NCI-H774 (cell line): ENCODE results near the gene CMPK1.
"Not testable (repeated sequence)": the region's sequence is repeated elsewhere in the genome, so short reads cannot be mapped to it uniquely, and the experiment has no call there.

Source experiments
- DNase-seq: peaks from one replicate; lab custom pipeline; 2025; lab: John Stamatoyannopoulos, UW

CMPK1 gene, protein sequence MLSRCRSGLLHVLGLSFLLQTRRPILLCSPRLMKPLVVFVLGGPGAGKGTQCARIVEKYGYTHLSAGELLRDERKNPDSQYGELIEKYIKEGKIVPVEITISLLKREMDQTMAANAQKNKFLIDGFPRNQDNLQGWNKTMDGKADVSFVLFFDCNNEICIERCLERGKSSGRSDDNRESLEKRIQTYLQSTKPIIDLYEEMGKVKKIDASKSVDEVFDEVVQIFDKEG

DNA sequence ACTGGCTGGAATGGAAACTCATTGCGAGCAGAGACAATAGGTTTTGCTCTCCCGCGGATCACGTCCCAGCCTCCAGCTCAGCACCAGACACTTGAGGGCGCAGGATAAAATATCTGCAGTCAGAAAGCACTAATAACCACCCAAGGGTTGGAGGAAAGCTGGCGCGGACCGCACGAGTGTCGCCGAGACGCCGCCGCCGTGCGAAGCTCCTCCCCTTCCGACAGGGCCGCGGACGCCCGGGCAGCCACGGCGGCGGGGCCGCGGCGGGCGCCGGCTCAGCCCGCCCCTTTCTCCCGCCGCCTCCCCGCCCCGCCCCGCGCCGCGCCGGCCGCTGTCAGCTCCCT, at the start of gene CMPK1:
TSS of gene CMPK1 (plus strand) at position 213 of the 344 bp plus-strand sequence. CDS start 156 bp downstream, outside the sequence.
- peak; percentile 84 for DNase-seq

DNA sequence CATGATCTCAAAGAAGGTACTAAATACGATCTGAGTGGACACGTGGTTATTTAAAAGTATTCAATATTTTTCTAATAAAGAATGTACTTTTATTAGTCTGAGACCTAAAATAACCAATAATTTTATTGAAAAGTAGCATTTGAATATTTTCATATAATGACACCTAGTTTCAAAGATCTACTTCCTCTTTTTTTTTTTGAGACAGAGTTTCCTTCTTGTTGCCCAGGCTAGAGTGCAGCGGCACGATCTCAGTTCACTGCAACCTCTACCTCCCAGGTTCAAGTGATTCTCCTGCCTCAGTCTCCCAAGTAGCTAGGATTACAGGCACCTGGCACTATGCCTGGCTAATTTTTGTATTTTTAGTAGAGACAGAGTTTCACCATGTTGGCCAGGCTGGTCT, 45.5 kb upstream of the CMPK1 start:
- not testable (repeated sequence) for DNase-seq

DNA sequence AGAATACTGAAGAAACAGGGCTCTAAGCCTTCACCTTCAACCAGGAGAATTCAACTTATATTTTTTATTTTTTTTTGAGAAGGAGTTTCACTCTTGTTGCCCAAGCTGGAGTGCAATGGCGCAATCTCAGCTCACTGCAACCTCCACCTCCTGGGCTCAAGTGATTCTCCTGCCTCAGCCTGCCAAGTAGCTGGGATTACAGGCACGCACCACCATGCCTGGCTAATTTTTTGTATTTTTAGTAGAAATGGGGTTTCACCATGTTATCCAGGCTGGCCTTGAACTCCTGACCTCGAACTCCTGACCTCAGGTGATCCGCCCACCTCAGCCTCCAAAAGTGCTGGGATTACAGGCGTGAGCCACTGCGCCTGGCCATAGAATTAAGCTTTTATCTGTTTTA, 38.7 kb upstream of the CMPK1 start:
- DNase-seq = not testable (repeated sequence)

DNA sequence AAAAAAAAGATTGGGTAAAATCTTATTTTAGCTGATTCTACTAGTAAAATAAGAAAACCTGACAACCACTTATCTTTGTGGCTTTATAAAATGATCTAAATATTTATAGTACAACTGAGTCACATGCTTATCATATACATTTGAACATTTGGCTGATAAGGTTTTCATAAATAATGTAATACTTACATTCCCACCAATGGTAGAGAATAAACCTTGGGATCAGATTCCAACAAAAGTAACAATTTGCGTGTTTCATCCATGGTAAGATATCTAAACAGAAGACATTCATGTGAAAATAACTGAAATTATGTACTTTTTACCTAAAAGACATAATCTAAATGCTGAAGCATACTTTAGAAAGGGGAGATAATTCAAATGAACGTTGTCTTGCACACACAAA, 38.0 kb upstream of the CMPK1 start:
- no peak for DNase-seq

DNA sequence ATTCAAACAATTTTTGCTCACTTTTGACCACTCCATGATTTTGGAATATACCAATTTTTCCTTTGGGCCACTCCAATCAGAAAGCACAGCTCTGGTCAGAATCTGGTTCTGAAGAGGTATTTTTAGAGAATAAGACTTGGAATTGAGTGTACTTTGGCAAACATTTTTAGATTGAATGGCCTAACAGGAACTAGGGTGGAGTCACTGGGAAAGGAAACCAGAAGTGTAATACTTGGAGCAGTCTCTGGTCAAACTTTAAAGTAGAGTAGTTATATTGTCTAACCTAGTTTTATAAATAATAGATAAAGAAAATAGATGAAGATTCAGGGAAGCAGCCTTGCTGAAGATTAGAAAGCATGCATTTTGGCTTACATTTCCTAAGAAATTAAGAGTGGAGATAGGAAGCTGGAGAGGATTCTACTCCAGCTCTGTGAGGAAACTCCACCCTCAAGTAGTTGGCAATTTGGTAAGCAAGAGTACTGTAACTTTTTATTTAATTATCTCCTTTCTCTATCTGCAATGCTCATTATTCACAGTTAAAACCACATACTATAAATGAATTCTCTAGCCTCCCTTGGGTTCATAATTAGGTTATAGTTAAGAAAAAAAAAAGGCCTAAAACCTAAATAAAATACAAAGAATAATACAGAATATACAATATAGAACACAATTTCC, 35.4 kb upstream of the CMPK1 start:
- no peak for DNase-seq

DNA sequence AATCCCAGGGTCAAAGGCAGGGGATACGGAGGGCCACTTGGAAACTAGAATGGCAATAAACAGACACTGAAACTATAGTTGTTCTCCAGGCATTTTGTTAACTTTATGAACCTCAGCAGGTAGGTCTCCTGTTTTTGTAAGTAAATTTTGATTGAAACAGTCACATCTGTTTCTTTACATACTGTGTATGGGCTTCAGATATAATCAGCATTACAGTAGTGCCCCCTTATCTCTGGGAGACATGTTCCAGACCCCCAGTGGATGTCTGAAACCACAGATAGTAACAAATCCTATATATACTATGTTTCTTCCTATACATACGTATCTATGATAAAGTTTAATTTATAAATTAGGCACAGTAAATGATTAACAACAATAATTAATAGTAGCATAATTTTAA, 31.1 kb upstream of the CMPK1 start:
- no peak for DNase-seq

DNA sequence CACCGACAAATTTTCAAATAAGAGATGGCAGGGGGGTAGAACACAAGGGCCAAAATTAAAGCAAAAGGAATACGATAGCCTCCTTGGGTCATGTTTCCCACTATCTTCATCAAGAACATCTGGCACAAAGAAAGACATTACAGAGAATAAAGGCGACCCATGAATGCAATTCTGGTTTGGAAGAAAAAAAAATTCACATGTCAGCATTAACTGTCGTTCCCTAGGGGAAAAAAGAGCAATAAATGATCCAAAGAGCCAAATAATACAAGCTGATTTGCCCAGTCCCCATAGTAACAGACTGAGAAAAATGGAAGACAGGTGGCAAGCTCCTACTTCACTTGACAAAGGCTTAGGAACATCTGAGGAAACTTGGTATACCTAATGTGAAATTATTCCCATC, 24.2 kb upstream of the CMPK1 start:
- no peak for DNase-seq

DNA sequence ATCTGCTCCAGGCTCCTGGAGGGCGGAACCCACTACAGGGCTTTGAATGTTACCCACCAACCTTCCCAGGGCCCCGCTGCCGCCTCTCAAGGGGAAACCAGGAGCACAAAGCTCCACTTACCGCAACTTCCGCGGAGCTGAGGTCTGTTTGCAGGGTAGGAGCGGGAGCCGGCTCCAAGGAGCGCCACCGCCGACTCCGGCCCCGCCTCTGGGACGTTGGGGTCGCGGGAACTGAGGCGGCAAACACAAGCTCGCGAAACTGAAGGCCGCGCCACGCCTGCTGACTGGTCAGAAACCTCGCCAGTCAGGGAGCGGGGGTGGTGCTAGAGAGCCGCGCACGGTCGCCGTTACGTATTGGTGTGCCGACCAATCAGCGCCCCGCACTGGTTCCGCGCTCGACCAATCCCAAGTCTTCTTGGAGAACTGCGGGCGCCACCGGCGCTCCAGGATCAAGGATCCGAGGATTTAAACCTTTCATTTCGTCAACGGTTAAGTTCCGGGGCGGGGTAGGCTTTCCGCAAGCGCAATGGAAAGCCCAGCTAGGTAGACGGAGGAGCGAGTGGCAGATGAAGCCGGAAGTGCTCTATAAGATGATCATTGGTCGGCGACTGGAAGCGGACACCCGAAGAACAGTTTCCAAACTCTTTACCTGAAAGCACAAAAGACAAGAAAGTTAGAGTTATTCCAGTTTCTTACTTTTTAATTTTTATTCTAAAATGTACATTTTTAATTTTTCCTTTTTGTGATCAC, 19.5 kb upstream of the CMPK1 start, which contains the start of gene STIL:
TSS of gene STIL (minus strand) at position 233 of the 750 bp plus-strand sequence. CDS start 3,828 bp downstream, outside the sequence.
- DNase-seq = peak; percentile 100

DNA sequence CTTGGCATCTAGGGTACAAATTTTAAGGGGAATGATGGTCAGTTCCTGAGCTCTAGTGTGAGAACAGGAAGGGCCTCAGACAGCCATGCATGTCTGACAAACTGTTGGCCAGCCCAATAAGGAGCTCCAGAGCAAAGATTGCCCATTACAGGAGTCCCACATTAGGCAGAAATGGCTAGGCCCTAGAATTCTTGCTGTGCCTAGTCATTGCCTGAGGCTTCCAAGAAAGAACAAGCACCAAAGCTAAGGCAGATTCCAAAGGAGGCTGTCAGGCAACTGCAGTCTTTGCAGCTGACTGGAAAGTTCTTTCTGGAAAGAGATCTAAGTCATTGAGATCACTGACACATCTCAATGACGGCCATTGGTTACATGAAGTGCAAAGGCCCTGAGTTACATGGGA, 15.7 kb upstream of the CMPK1 start:
- DNase-seq = no peak

DNA sequence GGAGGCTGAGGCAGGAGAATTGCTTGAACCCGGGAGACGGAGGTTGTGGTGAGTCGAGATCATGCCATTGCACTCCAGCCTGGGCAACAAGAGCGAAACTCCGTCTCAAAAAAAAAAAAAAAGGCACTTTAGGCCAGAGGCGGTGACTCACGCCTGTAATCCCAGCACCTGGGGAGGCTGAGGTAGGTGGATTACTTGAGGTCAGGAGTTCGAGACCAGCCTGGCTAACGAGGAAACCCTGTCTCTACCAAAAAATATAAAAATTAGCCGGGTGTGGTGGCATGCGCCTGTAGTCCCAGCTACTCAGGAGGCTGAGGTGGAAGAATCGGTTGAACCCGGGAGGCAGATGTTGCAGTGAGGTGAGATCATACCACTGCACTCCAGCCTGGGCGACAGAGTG, 13.6 kb upstream of the CMPK1 start:
- not testable (repeated sequence) for DNase-seq

DNA sequence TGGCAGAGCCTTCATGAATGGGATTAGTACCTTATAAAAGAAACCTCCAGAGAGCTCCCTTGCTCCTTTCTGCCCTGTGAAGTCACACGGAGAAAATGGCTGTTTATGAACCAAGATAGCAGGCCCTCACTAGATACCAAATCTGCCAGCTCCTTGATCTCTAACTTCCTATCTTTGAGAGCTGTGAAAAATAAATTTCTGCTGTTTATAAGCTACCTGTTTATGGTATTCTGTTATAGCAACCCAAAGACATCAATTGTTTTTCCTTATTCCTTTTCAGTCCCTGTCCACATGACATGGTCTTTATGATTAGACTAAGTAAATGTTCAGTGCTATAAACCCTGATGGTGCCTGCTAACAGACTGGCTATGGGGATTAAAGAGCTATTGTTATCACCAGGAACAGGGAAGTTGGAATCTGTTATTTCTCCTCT, 10.0 kb upstream of the CMPK1 start:
- peak; percentile 46 for DNase-seq

DNA sequence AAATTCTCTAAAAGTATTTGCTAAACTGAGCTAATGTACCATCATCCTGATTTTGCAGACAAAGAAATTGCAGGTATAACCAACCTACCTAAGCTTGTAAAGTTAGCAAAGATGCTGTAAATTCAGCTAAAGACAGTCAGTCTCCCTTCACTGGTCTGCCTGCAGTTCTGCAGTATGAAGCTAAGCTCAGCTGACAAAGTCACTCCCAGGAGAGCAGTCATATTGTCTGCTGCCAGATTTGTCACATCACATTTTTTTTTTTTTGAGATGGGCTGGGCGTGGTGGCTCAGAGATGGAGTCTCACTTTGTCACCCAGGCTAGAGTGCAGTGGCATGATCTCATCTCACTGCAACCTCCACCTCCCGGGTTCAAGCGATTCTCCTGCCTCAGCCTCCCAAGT, 8.9 kb upstream of the CMPK1 start:
- no peak for DNase-seq

DNA sequence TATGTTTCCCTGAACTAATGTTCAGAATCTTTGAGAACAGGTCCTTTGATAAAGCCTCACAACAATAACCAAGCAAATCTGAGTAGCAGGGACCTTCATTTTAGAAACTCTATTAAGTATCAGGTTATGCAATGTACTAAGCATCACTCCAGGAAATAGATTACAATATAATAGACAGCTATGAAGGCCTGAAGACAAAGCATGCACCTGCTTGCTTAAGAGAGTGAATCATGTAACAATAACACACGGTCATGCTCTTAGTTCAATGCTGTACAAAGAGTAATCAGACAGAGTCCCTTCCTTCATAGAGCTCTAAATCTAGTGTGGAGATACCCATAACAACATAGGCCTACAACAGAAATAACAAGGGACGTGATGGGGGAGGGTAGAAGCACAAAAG, 8.1 kb upstream of the CMPK1 start:
- DNase-seq = peak; percentile 87

DNA sequence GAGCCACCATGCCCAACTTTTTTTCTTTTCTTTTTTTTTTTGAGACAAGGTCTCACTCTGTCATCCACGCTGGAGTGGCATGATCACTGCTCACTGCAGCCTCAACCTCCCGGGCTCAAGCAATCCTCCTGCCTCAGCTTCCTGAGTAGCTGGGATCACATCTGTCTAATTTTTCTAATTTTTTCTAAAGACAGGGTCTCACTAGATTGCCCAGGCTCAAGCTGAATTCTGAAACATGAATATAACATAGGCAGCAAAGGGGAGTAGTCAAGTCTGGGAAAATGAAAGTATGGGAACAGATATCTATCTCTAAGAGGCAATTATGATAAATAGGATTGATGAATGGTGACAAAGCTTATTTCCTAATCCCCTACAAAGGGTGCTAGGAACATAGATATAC, 7.3 kb upstream of the CMPK1 start:
- DNase-seq = no peak

DNA sequence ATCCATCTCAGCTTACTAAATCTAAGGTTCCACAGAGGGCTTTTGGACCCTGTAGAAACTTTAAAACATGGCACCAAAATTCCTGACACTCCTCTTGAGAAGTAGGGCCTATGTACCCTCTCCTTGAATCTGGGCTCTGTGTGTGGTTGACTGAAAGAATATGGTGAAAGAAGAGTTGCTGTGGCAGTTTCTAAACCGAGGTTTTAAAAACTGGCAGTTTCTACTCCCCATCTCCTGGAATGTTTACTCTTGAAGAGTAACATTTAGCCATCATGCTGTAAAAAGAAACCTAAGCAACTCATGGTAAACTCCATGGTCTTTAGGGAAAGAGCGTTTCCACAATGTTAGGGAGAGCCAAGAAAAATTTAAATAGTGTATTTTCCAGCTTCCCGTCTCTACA, 4.6 kb upstream of the CMPK1 start:
- no peak for DNase-seq

DNA sequence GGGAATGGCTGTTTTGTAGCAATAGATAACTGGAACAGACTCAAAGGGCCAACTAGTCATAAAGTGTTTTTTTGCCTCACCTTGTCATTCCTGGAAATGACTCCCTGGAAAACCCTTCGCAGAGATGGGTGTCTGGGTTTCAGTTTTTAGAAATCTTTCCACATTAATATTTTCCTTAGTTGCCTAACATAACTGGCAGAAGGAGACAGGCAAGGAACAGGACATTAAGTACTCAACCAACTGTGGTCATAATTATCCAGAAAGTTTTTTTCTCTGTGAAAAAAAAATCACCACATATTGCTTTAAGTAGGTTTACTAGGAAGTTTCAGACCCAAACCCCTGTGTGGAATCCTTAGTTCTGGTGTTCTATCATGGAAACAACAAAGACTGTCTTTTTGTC, 3.4 kb upstream of the CMPK1 start:
- no peak for DNase-seq

DNA sequence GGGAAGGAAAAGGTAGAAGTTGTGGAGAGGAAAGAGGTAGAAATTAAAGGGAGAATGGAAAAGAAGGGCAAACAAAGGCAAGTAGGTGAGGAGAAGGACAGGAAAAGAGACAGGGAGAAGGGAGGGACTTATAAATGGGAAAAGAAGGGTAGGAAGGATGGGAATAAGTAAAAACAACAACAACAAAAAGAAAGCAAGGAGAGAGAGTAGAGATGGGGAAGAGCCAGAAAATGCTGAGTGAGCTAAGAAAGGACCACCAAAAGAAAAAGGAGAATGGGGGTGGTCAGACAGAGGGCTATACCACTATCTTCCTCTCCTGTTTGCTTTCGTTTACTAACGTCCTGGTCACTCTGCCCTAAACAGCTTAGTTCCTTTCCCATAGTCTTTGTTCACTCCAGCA, 1.7 kb upstream of the CMPK1 start:
- DNase-seq = no peak

DNA sequence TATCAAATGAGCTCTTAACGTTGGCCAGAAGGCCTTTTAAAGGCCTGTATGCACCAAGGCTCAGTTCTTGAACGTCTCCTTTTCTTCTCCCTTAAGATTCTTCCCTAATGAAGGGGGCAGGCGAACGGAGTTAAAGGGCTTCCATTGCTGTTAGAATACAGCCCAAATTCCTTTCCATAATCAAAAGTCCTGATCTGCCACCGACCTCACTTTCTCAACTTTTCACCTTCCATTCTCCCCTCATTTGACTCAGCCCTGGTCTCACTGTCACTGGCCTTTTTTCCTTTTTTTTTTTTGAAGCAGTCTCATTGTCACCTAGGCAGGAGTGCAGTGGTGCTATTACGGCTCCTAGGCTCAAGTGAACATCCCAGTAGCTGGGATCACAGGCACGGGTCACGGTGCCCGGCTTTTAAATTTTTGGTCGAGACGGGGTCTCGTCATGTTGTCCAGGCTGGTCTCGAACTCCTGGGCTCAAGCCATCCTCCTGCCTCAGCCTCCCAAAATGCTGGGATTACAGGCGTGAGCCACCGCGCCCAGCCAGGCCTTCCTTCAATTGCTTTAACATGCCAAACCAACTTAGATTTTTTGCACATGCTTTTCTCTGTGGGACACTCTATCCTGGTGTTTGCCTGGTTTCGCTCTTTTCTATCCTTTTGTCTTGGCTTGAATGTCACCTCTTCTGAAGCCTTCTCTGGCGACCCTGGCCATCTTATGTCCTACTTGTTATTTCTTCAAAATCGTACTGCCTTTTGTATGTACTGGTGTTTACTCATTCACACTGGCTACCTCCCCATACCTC, 612 bp upstream of the CMPK1 start:
- no peak for DNase-seq

DNA sequence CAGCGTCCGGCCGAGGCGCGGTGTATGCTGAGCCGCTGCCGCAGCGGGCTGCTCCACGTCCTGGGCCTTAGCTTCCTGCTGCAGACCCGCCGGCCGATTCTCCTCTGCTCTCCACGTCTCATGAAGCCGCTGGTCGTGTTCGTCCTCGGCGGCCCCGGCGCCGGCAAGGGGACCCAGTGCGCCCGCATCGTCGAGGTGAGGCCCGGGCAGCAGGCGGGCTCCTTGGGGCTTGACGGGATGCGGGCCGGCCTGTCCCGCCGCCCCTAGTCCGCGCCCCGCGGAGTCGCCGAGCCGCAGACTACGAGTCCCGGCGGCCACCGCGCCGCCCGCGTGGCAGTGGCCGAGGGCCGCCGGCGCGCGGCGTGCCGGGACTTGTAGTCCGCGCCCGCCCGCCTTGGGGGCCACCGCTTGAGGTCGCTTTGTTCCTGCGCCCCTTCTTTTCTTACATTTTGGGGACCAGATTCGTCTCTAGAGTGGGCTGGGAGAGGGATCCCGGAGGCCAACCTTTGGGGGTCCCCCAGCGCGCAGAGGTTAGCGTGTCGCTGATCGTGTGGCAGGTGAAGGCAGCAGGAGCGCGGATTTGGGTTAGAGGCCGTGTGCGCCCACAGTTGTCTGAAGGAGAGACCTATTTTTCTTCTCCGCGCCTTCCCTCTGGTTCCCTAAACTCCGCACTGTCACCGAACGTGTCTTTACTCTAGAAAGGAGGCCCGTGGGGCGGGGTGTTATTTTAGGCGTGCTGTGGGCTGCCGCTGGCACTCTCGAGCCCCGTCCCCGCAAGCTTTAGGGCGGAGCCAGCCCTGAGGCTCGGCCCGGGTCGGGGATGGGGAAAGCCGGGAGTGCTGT, 553 bp downstream of the CMPK1 start:
- peak; percentile 81 for DNase-seq

DNA sequence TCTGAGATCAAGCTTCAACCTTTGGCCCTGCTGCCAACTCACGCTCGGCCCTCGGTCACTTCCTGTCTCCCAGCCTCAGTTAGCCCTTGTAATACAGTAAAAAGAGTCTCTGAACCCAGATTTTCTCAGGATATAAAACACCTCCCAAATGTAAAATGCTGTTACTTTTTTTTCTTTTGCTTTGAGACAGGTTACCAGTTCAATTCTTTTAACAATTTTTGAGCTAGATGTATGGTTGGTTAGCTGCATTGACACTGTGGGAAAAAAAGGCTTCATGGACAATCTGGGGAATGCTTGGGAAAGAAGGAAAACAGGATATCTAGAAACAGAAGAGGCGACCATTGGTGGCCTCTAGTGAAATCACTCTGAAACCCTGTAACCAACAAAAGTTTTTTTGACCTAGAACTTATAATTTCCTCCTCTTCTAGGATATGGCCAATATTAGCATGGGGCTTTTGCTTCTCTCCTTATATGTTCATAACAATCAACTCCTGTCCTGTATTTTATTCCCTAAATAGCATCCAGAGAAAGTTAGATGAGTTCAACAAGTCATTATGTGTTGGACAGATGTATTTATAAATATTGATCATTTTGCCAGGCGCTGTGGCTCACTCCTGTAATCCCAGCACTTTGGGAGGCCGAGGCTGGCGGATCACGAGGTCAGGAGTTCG, 1.3 kb downstream of the CMPK1 start:
- DNase-seq = no peak

DNA sequence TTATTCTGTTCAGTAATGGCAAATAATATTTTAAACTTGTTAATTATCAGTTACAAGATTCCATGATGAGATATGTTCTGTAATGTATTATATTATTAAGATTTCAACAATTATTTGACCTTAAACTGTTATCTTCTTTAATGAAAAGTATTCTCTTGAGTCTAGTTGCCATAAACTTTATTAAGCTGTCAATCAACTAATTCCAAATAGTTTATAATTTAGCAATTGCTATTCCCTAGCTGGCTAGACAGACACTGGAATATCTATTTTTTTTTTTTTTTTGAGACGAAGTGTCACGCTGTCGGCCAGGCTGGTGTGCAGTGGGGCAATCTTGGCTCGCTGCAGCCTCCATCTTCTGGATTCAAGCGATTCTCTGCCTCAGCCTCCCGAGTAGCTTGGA, 3.8 kb downstream of the CMPK1 start:
- DNase-seq = no peak
